Measurements from ENCODE around the gene ZNF385D. TPM values are rescaled to one million over a fixed set of nuclear protein-coding genes. Genes with fewer than 3 reads are reported as not detected.

Gene ZNF385D
- total RNA-seq, 1 donor from 2014 or later: not detected

DNA sequence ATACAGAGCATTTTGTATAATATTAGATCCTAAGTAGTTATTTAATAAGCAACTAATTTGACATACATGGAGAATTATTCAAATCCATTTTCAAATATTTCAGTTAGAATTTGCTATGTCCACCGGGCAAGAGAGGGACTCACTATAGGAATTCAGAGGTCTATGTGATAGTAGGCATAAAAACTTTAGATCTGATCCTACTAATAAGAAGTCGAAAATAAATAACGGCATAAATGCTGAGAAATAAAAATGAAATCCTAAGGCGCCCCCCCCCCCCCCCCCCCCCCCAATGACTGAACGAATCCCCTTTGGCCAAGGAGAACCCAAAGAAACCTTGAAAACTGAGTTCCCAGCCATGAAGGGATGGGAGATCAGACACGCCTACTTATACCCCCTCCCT is 80.6 kb downstream of the ZNF385D start:
- Histone ChIP-seq H3K27me3 (ENCODE audit: control insufficient read depth, insufficient read depth, low read length) (no peaks in the 10 kb centered on the region), H3K36me3 (ENCODE audit: control insufficient read depth, insufficient read depth, low read length) (no peaks in the 10 kb centered on the region), H3K4me3 (ENCODE audit: low read depth, low read length) (no peak overlapping the region)
- TF ChIP-seq, protein P1, sequence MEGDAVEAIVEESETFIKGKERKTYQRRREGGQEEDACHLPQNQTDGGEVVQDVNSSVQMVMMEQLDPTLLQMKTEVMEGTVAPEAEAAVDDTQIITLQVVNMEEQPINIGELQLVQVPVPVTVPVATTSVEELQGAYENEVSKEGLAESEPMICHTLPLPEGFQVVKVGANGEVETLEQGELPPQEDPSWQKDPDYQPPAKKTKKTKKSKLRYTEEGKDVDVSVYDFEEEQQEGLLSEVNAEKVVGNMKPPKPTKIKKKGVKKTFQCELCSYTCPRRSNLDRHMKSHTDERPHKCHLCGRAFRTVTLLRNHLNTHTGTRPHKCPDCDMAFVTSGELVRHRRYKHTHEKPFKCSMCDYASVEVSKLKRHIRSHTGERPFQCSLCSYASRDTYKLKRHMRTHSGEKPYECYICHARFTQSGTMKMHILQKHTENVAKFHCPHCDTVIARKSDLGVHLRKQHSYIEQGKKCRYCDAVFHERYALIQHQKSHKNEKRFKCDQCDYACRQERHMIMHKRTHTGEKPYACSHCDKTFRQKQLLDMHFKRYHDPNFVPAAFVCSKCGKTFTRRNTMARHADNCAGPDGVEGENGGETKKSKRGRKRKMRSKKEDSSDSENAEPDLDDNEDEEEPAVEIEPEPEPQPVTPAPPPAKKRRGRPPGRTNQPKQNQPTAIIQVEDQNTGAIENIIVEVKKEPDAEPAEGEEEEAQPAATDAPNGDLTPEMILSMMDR (IDR thresholded peaks at IDR 0.05; ENCODE audit: insufficient read depth, low read length, poor library complexity, severe bottlenecking): no peak
- DNase-seq (ENCODE audit: low read depth): no peak

DNA sequence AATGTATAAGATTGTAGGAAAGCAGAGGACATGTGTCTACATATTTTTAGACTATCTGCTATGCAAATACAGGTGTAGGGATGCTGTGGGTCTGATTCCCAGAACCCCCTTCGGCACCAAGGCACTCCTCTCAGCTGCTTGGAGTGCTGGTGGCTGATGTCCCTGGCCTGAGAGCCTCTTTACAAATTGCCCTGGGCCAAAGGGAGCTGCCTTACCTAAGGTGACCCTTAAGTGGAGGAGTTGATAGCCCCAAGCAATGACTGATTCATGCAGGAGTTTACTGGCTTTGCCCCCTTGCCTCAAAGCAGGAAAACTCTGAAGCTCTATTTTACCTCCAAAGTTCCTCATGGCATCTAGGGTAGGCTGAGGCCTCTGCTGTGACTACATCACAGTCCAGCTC is 83.0 kb downstream of the ZNF385D start:
- H3K36me3 ChIP-seq (ENCODE audit: control insufficient read depth, insufficient read depth, low read length): no peaks in the 10 kb centered on the region
- no peaks in the 10 kb centered on the region for H3K27me3 ChIP-seq (ENCODE audit: control insufficient read depth, insufficient read depth, low read length)
- no peak overlapping the region for H3K4me3 ChIP-seq (ENCODE audit: low read depth, low read length)
- TF ChIP-seq, protein P1 (IDR thresholded peaks at IDR 0.05; ENCODE audit: insufficient read depth, low read length, poor library complexity, severe bottlenecking): no peak
- no peak for DNase-seq (ENCODE audit: low read depth)

DNA sequence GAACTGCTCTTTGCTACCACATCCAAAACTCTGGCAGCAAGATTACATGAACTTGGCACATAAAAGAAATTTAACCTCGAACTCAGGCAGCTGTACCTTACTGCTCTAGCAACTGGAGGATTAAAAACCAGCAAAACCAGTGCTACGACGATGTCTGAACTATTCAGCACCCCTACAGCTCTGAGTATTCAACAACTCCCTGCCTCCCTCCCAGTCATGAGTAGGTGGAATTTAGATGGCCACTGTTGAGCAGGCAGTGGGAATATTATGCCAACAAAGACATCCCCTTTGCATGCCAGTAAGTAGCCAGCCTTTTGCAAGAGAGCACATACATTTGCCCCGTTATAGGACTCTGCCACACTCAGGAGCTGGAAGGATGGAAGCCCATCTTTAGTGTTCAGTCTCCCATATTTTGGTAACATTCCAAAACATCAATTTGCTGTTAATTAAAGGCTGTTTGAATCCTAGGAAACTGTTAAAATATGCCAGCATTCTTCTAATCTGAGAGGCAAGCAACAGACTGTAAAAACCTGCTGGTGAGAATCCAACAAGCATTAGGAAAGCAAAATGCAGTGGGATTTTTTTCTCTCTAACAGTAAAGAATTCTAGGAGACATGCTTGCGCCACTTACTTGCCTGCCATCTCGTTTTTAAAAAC is 85.4 kb downstream of the ZNF385D start:
- DNase-seq (ENCODE audit: low read depth): no peak
- Histone ChIP-seq H3K36me3 (ENCODE audit: control insufficient read depth, insufficient read depth, low read length) (no peaks in the 10 kb centered on the region), H3K4me3 (ENCODE audit: low read depth, low read length) (no peak overlapping the region), H3K27me3 (ENCODE audit: control insufficient read depth, insufficient read depth, low read length) (no peaks in the 10 kb centered on the region)
- TF ChIP-seq, protein P1 (IDR thresholded peaks at IDR 0.05; ENCODE audit: insufficient read depth, low read length, poor library complexity, severe bottlenecking): no peak

DNA sequence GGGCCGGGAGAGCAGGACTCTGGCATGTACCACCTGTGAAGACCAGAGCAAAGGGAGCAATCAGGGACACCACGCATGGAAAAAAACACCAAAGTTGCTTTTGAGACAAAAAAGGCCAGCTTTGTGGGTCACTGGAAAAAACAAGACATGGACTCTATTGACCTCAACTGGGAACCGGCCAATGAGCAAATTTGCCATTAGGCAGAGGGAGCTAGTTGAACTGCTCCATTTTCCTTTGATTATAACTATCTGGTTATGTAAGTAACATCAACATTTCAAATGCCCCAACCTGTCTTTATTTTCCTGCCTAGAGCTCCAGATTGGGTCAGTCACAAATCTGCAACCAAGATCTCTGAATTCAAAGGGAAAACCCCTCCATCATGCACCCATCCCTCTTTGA is 86.0 kb downstream of the ZNF385D start:
- Histone ChIP-seq H3K36me3 (ENCODE audit: control insufficient read depth, insufficient read depth, low read length) (no peaks in the 10 kb centered on the region), H3K4me3 (ENCODE audit: low read depth, low read length) (no peak overlapping the region), H3K27me3 (ENCODE audit: control insufficient read depth, insufficient read depth, low read length) (no peaks in the 10 kb centered on the region)
- TF ChIP-seq, protein P1 (IDR thresholded peaks at IDR 0.05; ENCODE audit: insufficient read depth, low read length, poor library complexity, severe bottlenecking): no peak
- no peak for DNase-seq (ENCODE audit: low read depth)

DNA sequence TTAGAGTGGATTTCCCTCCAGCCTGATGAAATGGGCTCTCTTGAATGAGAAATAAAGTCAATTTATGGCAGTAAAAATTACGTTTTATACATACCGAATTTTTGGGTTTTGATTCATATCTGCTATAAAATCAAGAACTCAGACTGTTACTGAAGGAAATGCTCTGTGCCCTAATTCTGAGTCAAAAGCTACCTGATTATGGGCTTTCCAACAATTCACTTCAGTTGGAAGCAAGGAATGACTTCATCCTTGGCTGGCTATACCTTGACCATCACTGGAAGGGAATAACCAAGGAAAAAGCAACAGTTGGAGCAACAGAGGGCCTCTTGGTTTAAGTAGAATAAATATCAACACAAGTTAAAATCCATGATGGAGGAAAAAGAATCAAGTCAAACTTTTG is 88.6 kb downstream of the ZNF385D start:
- Histone ChIP-seq H3K36me3 (ENCODE audit: control insufficient read depth, insufficient read depth, low read length) (no peaks in the 10 kb centered on the region), H3K4me3 (ENCODE audit: low read depth, low read length) (no peak overlapping the region), H3K27me3 (ENCODE audit: control insufficient read depth, insufficient read depth, low read length) (no peaks in the 10 kb centered on the region)
- no peak for DNase-seq (ENCODE audit: low read depth)
- TF ChIP-seq, protein P1 (IDR thresholded peaks at IDR 0.05; ENCODE audit: insufficient read depth, low read length, poor library complexity, severe bottlenecking): no peak

DNA sequence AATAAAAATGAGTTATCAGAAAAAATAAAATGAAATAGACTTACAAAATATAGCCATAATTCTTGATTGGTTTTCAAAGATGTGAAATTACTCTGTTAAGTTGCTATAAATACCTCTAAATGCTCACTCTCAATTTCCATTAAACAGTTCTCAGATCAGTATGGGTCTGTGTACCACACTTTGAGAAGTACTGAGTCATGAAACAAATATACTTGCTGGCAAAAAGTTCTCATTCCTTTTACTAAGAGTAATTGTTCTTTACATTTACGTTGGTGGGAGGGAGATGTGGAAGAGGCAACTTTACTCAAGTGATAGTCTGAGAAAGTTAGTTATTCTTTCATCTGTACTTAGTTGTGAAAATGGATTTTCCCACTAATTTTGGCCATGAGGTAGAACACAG is 96.3 kb downstream of the ZNF385D start:
- TF ChIP-seq, protein P1 (IDR thresholded peaks at IDR 0.05; ENCODE audit: insufficient read depth, low read length, poor library complexity, severe bottlenecking): no peak
- H3K27me3 ChIP-seq (ENCODE audit: control insufficient read depth, insufficient read depth, low read length): no peaks in the 10 kb centered on the region
- no peak for DNase-seq (ENCODE audit: low read depth)
- H3K4me3 ChIP-seq (ENCODE audit: low read depth, low read length): no peak overlapping the region
- no peaks in the 10 kb centered on the region for H3K36me3 ChIP-seq (ENCODE audit: control insufficient read depth, insufficient read depth, low read length)

Measured in kidney epithelial cell (primary cell).